LHCN-M2 (cell line): ENCODE measurements around the gene HOXD10. TPM values are rescaled to one million over a fixed set of nuclear protein-coding genes. Genes with fewer than 3 reads are reported as not detected.

Experiments
- DNase-seq: peaks from one replicate; pipeline ENCODE4 v3.0.0-alpha.2; 2012; ENCODE audit warnings: low read depth
- total RNA-seq: library from RNA; depleted of rRNA; stranded (reverse); fragments of >200 nt; gene quantifications from 2 replicates; pipeline ENCODE4 v1.2.3, GENCODE V29; 2014

HOXD10 gene
- total RNA-seq, 1 experiment from 2014 or later: not detected

DNA sequence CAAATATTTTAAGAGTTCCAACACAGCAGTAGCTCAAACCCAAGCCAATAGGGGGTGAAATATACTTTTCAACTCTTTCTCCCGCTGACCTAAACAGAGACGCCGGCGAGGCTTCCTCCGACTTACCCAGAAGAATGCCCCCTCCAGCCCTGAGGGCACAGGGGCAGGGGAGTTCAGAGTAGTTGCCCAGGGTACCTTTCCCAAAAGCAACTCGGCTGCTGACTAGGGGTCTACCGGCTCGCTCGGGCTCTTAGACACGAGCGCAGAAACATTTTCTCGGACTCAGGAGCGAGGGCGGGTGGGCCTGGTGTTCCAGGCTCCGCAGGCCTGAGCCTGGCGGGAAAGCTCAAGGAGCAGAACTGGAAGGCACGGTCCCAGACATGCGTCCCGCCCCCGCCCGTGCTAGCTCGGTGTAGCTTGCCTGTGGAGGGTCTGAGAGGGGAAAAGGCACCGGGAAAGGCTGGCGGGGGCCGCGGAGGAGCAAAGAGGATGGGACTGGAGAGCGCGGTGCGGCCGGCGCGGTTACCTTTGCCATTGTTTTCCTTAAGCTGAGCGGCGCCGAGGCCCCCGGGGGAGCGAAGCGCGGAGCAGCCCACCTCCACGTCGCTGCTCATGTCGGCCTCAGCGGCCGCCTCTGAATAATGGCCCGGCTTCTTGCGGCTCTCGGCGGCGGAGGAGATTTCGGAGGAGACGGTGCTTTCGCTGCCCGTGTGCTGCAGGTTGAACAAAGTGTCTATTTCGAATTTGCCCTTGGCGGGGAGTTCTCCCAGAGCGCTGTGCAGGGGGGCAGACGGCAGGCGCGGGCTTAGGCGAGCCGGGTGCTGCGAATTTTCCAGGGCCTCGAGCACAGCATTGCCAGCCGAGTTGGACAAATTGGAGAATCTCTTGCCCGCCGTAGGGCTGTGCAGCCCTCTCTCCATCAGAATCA lies 33.5 kb upstream of the HOXD10 start:
- DNase-seq: no peak

DNA sequence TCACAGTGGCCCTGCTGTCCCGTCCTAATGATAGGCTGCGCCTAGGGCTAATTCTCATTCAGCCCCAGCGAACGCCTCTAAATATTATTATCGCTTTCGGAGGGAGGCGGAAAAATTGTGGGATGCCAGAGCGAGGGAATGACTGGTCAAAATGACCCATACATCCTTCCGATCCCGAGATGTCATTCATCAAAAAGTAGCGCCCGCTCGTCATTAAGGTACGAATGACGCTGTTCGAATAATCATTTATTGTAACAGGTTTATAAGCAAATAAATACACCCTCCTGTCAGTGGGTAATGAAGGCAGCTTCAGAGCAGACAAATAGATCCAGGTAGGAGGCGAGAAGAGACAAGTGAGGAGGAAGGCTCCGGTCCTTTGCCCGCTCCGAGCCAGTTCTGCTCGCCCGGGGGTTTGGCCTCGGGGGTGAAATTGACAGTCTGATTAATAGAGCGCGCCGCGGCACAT lies 32.7 kb upstream of the HOXD10 start, which contains the start of gene EVX2:
Gene EVX2 (minus strand): TSS at position 167 of the 466 bp plus-strand sequence. CDS start 186 bp downstream, outside the sequence.
- no peak for DNase-seq

DNA sequence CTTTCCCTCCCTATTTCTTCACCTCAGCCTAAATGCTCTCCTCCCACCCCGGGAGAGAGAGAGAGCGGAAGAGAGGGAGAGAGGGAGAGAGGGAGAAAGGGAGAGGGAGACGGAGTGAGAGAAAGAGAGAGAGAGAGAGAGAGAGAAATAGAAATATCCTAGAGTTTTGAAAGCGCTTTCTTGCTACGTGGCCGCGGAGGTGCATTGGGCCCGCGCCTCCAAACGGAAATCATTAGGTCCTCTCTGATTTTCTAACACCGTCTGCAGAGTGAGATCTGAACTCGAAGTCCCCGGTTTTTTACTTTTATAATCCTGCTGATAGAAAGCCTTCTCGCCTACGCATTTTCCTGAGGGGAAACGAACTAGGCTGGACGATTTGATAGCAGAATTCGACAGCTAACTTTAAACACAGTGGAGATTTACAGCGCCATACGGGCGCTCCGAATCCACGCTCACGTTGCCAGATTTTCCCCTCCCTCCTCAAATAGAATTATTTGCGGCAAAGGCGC lies 31.9 kb upstream of the HOXD10 start:
- no peak for DNase-seq

DNA sequence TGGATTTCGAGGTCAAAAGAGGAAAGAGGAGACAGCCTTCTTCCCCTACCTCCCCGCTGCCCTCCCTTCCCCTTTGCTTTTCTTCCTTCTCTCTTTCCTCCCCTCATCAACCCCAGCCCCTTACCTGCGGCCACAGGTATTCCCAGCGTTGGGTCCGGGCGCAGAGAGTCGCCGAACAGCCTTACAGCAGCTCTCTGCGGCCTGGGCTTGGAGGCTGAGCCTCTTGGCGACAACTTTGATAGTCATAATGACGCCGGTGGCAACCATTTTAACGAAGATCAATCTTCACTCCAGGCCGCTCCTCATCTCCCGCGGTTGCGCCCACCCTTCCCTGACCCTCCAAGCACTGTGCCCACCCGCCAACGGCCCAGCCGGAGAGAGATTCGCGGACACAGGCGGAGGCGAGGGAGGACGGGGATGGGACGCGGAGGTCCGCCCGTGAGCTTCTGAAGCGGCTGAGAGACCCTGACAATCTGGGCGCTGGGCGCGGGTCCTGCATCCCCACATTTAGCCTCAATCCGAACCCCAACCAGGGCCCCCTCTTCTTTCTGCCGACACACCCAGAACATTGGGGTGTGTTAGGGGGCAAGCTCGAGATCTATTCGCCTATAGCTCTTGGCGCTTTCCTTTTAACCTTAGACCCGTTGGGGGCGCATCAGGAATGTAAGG lies 31.3 kb upstream of the HOXD10 start:
- no peak for DNase-seq

DNA sequence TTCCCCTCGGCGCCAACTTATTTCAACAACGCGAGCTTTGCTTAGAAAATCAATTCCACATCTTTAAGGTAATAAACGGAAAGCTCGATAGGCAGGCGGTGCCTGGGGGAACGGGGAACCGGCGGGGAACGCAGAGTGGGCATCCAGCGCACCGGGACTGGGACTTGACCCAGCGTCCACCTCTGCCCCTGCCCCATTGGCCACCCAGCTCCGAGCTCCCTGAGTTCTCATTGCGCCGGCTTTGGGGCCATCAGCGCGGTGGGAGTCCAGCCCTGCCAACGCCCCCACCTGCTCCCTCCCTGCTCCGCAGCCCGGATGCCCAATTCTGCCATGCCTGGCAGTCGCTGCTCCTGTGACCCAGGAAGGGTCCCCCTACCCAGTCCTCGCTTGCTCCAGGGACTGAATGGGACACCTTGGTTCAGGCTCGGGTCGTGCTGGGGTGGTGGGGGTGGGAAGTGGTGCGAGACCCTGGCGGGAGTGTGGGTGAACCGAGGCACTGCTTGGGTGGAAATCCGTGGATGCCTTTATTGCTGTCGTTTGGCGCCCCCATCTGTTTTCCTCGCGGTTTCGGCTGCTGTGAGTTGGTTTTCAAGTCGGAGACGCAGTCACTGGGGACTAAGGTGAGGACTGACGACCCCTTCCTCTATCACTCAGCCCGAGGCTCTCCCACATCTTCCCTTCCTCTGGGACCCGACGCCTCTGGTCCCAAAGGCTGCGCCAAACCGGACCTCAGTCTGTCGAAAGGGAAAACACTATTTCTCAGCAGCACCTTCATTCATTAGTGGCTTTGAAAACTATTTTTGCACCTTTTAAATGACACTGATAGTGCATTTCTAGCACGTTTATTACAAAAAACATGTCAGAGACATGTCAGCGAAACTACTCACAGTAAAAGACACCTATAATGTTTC lies 30.5 kb upstream of the HOXD10 start:
- peak; percentile 26 for DNase-seq

DNA sequence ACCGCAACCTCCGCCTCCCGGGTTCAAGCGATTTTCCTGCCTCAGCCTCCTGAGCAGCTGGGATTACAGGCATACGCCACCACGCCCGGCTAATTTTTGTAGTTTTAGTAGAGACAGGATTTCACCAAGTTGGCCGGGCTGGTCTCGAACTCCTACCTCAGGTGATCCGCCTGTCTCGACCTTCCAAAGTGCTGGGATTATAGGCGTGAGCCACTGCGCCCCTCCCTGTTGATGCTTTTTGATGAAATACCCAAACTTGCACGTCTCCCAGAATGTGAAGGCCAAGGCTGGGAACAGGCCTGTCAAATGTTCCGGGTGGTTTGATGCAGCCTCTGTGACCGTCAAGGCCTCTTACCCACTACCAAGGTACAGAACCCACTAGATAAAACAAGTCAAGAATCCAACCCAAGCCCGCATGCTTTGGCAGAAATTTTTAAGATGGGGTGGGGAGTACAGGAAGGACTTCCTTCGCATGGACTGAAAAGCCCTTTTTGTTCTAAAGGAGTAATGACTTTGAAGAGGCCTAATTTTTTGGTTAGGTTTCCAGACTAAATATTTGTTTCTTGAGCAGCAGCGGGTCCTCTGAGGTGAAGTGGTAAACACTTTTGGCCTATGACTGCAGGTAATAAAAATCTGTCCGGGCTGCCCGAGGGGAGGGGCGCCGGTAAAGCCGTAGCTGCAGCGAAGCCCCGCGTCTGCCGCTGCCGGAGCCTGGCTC lies 29.1 kb upstream of the HOXD10 start:
- no peak for DNase-seq

DNA sequence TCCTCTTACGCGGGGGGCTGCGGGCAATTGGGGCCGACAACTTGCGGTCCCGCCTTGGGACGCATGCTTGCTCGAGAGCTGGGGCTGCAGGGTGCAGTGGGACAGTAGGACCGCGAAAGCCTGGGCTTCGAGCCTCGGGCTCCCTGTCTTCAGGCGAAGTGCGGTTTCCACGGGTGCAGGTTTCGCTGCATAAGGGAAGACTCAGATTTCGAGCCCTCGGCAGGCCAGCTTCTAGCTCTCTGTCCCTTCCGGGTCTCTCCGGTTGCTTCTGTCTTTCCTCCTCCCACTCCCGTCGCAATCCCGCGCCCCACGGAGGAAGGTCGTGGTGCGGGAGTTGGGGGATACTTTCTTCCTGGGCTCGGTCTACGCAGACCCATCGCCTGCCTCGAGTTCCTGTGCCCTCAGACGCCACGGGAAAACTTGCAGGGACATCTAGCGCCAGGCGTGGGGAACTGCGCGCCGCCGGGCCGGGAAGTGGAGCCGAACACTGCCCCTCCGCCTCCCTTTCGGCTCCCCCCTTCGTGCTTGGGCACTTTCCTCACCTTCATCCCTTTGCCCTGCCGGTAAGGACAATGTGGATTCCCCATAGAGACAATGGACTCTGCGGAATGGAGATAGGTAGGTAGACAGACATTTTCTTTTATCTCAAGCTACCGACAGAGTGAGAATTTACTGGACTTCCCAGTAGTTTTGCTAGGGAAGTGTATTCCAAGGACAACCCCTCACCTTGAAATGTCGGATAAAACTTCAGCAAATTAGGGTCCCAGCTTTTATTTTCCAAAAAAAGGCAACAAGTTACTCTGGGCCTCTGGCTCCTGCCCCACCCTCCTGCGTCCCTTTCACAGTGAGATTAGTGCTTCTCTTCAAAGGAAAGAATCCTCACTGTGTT lies 28.3 kb upstream of the HOXD10 start:
- no peak for DNase-seq

DNA sequence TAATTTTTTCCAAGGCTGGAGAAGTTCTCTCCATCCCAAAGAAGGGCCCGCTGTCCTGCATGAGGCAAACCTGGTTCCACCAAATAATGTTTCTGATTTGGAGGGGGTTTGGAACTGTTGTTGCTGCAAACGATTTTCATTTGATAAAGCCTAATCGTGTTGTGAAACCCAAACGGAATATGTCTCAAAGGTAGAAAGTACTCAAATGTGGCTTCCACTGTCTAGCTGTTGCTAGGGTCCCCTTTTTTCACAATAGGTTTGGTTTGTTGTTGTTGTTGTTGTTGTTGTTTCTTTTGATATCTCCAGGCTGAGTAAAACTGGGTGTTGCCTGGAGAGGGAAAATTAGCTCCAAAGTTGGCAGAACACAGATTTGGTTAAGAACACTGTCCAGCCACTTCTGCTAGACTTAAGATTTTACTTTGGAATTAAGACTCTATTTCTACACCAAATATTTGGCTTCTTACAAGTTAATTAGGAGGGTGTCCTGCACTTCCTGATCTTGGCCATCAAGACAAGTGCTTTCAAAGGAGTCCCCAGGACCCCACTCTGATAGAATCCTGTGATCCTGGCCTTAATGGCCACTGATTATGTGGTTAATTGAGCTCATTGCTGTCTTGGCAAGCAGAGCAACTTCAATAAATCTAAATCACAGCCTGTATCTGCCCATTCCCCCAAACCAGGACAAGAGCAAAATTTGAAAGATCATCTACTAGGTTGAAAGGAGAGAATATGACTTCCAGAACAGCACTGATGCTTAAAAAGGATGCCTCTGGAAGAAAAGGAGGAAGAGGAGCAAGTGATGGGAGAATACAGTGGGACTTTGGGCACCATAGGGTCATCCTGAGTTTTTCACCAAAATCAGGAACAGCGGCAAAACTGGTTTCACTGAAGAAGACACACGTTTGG lies 27.4 kb upstream of the HOXD10 start:
- DNase-seq: no peak

DNA sequence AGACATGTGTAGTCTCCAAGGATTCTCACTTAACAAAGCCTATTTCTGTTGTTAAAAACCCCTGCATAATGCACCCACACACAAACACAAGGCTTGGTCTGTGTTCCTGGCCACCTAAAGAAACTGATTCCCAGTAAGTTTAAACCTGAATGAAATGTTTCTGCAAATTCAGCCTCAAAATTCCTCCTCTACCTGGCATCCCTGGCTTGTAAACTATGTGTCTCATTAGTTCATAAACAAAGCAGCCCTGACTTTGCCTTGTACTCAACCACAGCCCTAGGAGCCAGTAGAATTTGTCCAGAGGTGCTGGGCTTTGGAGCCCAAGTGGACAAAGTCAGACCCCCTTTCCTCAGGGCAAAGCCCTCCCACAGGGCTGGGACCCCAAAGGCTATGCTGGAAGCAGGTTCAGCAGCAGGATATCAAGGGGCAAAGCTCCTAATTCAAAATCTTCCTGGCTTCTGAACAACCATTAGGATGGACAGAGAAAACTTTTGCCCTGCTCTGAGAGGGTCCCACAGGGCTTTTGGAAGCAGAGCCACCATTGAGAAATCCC lies 26.7 kb upstream of the HOXD10 start:
- no peak for DNase-seq

DNA sequence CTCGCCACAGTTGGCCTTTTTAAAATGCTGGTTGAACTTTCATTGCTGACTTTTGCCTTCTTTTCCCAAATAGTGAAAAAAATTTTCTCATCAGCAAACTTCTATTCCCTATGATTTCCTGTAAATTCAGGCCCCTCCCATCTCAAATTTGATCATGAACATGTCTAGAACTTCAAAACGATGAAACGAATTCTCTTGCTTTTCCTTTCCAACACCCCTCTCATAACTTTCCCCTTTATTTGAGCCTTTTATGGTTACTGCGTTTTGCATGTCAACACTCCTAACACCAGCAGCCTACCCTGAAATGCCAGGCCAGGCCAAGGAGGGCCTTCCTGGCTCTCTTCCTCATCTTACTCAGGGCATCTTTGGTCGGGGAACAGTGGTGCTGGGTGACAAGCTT lies 25.7 kb upstream of the HOXD10 start:
- DNase-seq: no peak

DNA sequence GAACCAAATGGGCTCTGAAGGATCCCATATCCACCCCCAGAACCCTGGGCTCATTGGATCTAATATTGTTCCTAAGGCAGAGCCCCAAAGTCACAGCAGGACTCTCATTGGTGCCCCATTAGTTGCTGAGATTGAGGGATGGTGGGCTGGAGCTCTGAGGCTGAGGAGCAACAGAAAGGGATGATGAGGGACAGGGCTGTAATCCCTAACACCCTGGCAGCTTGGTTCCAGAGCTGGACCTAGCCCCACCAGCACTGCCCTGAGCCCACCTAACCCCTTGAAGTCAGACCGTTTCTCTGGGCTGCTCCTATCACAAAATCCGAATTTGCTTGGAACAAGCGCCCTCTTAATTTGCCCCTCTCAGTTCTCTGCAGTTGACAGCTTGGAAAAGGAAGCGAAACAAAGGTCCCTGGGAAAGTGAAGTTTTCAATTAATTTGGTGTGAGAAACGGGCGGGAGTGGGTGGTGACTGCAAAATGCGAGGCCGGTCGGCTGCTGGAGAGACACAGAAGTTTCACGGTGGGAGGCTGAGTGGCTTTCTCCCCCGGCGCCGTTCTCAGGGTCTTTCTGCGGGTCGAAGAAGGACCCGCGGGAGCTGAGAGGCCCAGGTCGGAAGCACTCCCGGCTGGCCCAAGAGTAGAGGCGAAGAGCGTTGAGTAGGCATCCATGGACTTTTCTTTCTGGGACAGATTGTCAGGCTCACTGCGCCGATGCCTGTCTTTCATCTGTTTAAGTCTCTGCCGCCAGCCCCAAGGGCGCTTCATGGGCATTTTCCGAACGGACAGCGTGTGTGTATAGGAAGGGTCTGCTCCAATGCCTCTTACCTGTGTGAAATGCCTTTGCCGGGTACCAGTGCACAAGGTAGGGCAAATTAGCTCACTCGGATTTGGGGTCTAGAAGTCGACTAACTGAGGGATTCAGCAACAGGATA lies 25.0 kb upstream of the HOXD10 start:
- DNase-seq: no peak

DNA sequence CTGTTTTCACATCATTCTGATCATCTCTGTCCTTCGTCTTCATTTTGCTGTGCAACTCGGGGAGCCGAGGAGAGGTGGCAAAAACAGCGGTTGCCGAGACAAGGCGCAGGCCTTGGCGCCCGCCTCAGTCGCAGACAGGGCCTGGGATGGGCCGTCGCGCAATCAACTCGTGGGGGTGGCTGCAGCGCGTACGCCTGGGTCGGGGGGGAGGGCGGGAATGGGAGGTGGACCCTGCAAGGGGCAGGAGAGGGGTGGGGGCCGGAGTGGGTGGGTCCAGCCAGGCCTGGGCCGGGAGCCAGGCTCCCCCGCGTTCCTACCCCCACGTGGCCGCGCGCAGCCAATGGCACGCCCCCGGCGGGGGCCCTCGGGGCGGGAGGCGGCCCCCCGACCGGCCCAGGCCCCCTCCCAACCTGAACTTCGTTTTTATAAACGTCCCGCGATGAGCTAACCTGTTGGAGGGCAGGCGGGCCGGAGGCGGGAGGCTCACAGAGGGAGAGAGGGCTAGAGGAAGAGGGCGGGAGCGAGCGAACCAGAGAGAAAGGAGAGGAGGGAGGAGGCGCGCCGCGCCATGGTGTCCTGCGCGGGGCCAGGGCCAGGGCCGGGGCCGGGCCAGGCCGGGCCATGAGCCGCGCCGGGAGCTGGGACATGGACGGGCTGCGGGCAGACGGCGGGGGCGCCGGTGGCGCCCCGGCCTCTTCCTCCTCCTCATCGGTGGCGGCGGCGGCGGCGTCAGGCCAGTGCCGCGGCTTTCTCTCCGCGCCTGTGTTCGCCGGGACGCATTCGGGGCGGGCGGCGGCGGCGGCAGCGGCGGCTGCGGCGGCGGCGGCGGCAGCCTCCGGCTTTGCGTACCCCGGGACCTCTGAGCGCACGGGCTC lies 24.1 kb upstream of the HOXD10 start, which contains the start of gene HOXD13:
Gene HOXD13 (plus strand): TSS at position 452 of the 875 bp plus-strand sequence. CDS start 170 bp downstream, at position 622.
- no peak for DNase-seq

DNA sequence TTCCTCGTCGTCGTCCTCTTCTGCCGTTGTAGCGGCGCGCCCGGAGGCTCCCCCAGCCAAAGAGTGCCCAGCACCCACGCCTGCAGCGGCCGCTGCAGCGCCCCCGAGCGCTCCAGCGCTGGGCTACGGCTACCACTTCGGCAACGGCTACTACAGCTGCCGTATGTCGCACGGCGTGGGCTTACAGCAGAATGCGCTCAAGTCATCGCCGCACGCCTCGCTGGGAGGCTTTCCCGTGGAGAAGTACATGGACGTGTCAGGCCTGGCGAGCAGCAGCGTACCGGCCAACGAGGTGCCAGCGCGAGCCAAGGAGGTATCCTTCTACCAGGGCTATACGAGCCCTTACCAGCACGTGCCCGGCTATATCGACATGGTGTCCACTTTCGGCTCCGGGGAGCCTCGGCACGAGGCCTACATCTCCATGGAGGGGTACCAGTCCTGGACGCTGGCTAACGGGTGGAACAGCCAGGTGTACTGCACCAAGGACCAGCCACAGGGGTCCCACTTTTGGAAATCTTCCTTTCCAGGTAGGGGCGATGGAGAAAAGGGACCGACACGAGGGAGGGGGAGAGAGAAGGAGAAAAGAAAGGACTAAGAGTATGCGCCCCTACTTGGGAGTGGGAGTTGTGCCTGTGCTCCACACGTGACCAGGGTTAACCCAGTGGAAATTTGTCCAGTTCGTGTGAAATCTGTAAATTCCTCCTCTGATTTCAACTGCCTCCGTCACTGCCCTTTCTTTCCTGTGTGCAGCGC lies 23.3 kb upstream of the HOXD10 start:
- no peak for DNase-seq

DNA sequence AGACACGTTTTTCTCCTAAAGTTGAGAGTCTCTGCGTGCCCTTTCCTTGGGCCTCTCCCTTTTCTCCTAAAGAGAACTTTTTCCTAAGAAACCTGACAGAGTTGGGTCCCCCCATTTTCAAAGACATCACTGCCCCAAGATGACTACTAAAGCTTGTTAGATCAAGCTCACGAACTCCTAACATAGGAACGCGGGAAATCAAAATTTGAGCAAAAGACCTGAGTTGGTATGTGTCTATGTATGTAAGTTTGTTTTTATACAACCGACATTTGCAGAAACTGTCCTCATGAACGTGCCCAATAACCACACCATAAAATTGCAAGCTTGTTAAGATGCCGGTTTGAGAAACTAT lies 22.7 kb upstream of the HOXD10 start:
- DNase-seq: no peak

DNA sequence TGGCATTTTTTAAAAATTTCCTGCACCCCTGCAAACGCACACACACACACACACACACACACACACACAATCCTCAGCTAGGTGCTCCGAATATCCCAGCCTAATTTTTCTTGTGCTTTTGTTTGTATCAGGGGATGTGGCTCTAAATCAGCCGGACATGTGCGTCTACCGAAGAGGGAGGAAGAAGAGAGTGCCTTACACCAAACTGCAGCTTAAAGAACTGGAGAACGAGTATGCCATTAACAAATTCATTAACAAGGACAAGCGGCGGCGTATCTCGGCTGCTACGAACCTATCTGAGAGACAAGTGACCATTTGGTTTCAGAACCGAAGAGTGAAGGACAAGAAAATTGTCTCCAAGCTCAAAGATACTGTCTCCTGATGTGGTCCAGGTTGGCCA lies 22.2 kb upstream of the HOXD10 start:
- DNase-seq: no peak
